ENCODE measurements around the gene COA4.
A peak's percentile ranks its signal among the peaks of the same experiment; 100 is the strongest.
"Not testable (repeated sequence)": the region's sequence is repeated elsewhere in the genome, so short reads cannot be mapped to it uniquely, and the experiment has no call there.

The COA4 gene

GRCh38 chr11:73876424-73877310, at the start of gene COA4, which contains the start of gene PAAF1:
COA4 (minus strand) TSS chr11:73876846; CDS start chr11:73873378, 3,468 bp downstream.
PAAF1 (plus strand) TSS chr11:73876999; CDS start chr11:73877022, 23 bp downstream.
- peak; percentile 99 for DNase-seq

GRCh38 chr11:73921180-73921579, 44.5 kb upstream of the COA4 start:
- no peak for DNase-seq

- DNase-seq, result no peak
Observed at GRCh38 chr11:73916435-73916834, 39.8 kb upstream of the COA4 start.

- DNase-seq, result no peak
Observed at GRCh38 chr11:73914284-73914683, 37.6 kb upstream of the COA4 start.

GRCh38 chr11:73913472-73913871, 36.8 kb upstream of the COA4 start:
- no peak for DNase-seq

GRCh38 chr11:73912026-73912425, 35.4 kb upstream of the COA4 start:
- no peak for DNase-seq

- DNase-seq, result peak; percentile 57
Observed at GRCh38 chr11:73907191-73907590, 30.5 kb upstream of the COA4 start.

GRCh38 chr11:73902303-73902702, 25.7 kb upstream of the COA4 start:
- no peak for DNase-seq

GRCh38 chr11:73894725-73895335, 18.2 kb upstream of the COA4 start:
- no peak for DNase-seq

GRCh38 chr11:73893041-73893440, 16.4 kb upstream of the COA4 start:
- peak; percentile 37 for DNase-seq

GRCh38 chr11:73889536-73889935, 12.9 kb upstream of the COA4 start:
- DNase-seq, result no peak

GRCh38 chr11:73889019-73889418, 12.4 kb upstream of the COA4 start:
- DNase-seq, result no peak

GRCh38 chr11:73888244-73888643, 11.6 kb upstream of the COA4 start:
- no peak for DNase-seq

- no peak for DNase-seq
Observed at GRCh38 chr11:73883856-73884255, 7.2 kb upstream of the COA4 start.

- not testable (repeated sequence) for DNase-seq
Observed at GRCh38 chr11:73880449-73880848, 3.8 kb upstream of the COA4 start.

GRCh38 chr11:73878771-73879170, 2.1 kb upstream of the COA4 start:
- no peak for DNase-seq

- DNase-seq, result no peak
Observed at GRCh38 chr11:73875840-73876239, 806 bp downstream of the COA4 start.

GRCh38 chr11:73875380-73875779, 1.3 kb downstream of the COA4 start:
- no peak for DNase-seq

- no peak for DNase-seq
Observed at GRCh38 chr11:73872749-73873357, 3.8 kb downstream of the COA4 start.

GRCh38 chr11:73870261-73870660, 6.4 kb downstream of the COA4 start:
- no peak for DNase-seq

GRCh38 chr11:73869332-73869949, 7.2 kb downstream of the COA4 start:
- peak; percentile 71 for DNase-seq

- DNase-seq, result no peak
Observed at GRCh38 chr11:73866586-73866996, 10.1 kb downstream of the COA4 start.

GRCh38 chr11:73866095-73866579, 10.5 kb downstream of the COA4 start:
- DNase-seq, result no peak
